GM12892 (cell line): ENCODE results near the gene TMEM94.

Experiments
- DNase-seq: peaks from one replicate; pipeline ENCODE4 v3.0.0; 2011; ENCODE audit not compliant: insufficient read length
- FAIRE-seq: peaks from 2 replicates; lab custom pipeline; 2011; peaks lifted over from hg19 to GRCh38; lab: Jason Lieb, UNC
- POLR2A ChIP-seq: IDR thresholded peaks from 2 replicates; pipeline ENCODE4 v1.6.1; 2011; ENCODE audit warnings: low read depth, low read length, control low read depth
- POLR2AphosphoS5 ChIP-seq: IDR thresholded peaks from 2 replicates; pipeline ENCODE4 v1.6.1; 2011; ENCODE audit warnings: low read depth, low read length, control low read depth
- TAF1 ChIP-seq: IDR thresholded peaks from 2 replicates; pipeline ENCODE4 v1.6.1; 2011; ENCODE audit warnings: low read depth, mild to moderate bottlenecking, control low read depth, low read length, borderline replicate concordance

The TMEM94 gene

GRCh38 chr17:75526555-75527270 lies 70.3 kb downstream of the TMEM94 start:
- DNase-seq (no peak), FAIRE-seq (no peak)
- TF ChIP-seq TAF1 (no peak), POLR2A (no peak), POLR2AphosphoS5 (no peak)

- DNase-seq, result no peak
- TF ChIP-seq POLR2A (no peak), TAF1 (no peak), POLR2AphosphoS5 (no peak)
- no peak for FAIRE-seq
Observed at GRCh38 chr17:75530837-75531720, 74.6 kb downstream of the TMEM94 start.

GRCh38 chr17:75531721-75532072 lies 75.3 kb downstream of the TMEM94 start:
- DNase-seq (no peak), FAIRE-seq (no peak)
- TF ChIP-seq POLR2AphosphoS5 (no peak), TAF1 (no peak), POLR2A (no peak)

- FAIRE-seq (no peak), DNase-seq (no peak)
- TF ChIP-seq POLR2AphosphoS5, result no peak
- no peak for TF ChIP-seq TAF1
- no peak for TF ChIP-seq POLR2A
Observed at GRCh38 chr17:75535119-75535537, 78.7 kb downstream of the TMEM94 start.

- no peak for DNase-seq
- no peak for TF ChIP-seq POLR2A
- TF ChIP-seq POLR2AphosphoS5, result no peak
- no peak for TF ChIP-seq TAF1
- no peak for FAIRE-seq
Observed at GRCh38 chr17:75535871-75536270, 79.4 kb downstream of the TMEM94 start.

GRCh38 chr17:75536366-75536765 lies 79.9 kb downstream of the TMEM94 start:
- TF ChIP-seq POLR2A (no peak), TAF1 (no peak), POLR2AphosphoS5 (no peak)
- FAIRE-seq (no peak), DNase-seq (no peak)

- DNase-seq (no peak), FAIRE-seq (no peak)
- TF ChIP-seq POLR2A (no peak), TAF1 (no peak), POLR2AphosphoS5 (no peak)
Observed at GRCh38 chr17:75539967-75540729, 83.7 kb downstream of the TMEM94 start.

GRCh38 chr17:75540923-75541503 lies 84.6 kb downstream of the TMEM94 start:
- no peak for FAIRE-seq
- TF ChIP-seq POLR2A, result no peak
- no peak for TF ChIP-seq POLR2AphosphoS5
- TF ChIP-seq TAF1, result no peak

GRCh38 chr17:75542229-75542628 lies 85.8 kb downstream of the TMEM94 start:
- TF ChIP-seq POLR2AphosphoS5 (no peak), TAF1 (no peak), POLR2A (no peak)
- no peak for DNase-seq
- no peak for FAIRE-seq

More at GRCh38 chr17:75540923-75541503, 84.6 kb downstream of the TMEM94 start:
- no peak for DNase-seq

- no peak for DNase-seq
- TF ChIP-seq POLR2AphosphoS5 (no peak), TAF1 (no peak), POLR2A (no peak)
- no peak for FAIRE-seq
Observed at GRCh38 chr17:75542728-75543336, 86.4 kb downstream of the TMEM94 start.
